Activated T-helper 1 cell treated with anti-CD3 and anti-CD28 coated beads, Interleukin-12 subunit alpha, Interleukin-12 subunit beta, Interleukin-2, Interleukin-4 antibody, amounts not matched to agents 30 ng/mL and 10 ng/mL and 1 ng/mL, durations not matched to agents 14 hours and 24 hours and 36 hours (primary cell): ENCODE results near the gene MYO19. TPM values are rescaled to one million over a fixed set of nuclear protein-coding genes. Genes with fewer than 3 reads are reported as not detected.
A peak's percentile ranks its signal among the peaks of the same experiment; 100 is the strongest.
"Not testable (repeated sequence)": the region's sequence is repeated elsewhere in the genome, so short reads cannot be mapped to it uniquely, and the experiment has no call there.

ENCODE experiments used
- DNase-seq: peaks from one replicate; pipeline ENCODE4 v3.0.0; 2021; ENCODE audit warnings: low spot score
- H3K27ac Mint-ChIP-seq: one replicate; pipeline ENCODE4 v1.8.0; 2021; ENCODE audit warnings: mild to moderate bottlenecking, mixed read lengths
- H3K27me3 Mint-ChIP-seq: one replicate; pipeline ENCODE4 v1.8.0; 2022; ENCODE audit warnings: mild to moderate bottlenecking, moderate library complexity, mixed read lengths; ENCODE audit not compliant: insufficient read depth
- H3K36me3 Mint-ChIP-seq: one replicate; pipeline ENCODE4 v1.8.0; 2021; ENCODE audit warnings: low read depth, mixed read lengths
- H3K4me1 Mint-ChIP-seq: one replicate; pipeline ENCODE4 v1.8.0; 2021; ENCODE audit warnings: low read depth, mixed read lengths
- H3K4me3 Mint-ChIP-seq: one replicate; pipeline ENCODE4 v1.8.0; 2021; ENCODE audit warnings: mild to moderate bottlenecking, moderate library complexity, mixed read lengths
- H3K9me3 Mint-ChIP-seq: one replicate; pipeline ENCODE4 v1.8.0; 2021; ENCODE audit warnings: mixed read lengths
- intact Hi-C: fragments of 100-400 bp; cut with micrococcal nuclease; formaldehyde crosslinking; loops from one replicate; pipeline ENCODE4 v1.15.1; 2024
- total RNA-seq: library from RNA; stranded (reverse); gene quantifications from 2 replicates; pipeline ENCODE4 v1.2.3, GENCODE V29; 2022

Gene MYO19
- total RNA-seq, 1 donor from 2014 or later, result 159 TPM

- Mint-ChIP-seq H3K4me3 (peak overlapping the region; percentile 100), H3K4me1 (peaks cover 47% of the 10 kb centered on the region), H3K27ac (no peak overlapping the region), H3K36me3 (peaks cover 13% of the 10 kb centered on the region), H3K9me3 (no peaks in the 10 kb centered on the region), H3K27me3 (peaks cover 20% of the 10 kb centered on the region)
- intact Hi-C loops, result loop anchor here (5.0 kb wide), 1 partner anchor 678 kb away; the partner anchor contains the start of gene TAF15
- DNase-seq, result no peak
Observed at GRCh38 chr17:36485027-36485426, 49.6 kb downstream of the MYO19 start.

- H3K27ac Mint-ChIP-seq, DNase-seq, H3K4me3 Mint-ChIP-seq, H3K36me3 Mint-ChIP-seq, H3K9me3 Mint-ChIP-seq, intact Hi-C loops: not testable (repeated sequence)
- H3K4me1 Mint-ChIP-seq, result peaks cover 39% of the 10 kb centered on the region
- peaks cover 23% of the 10 kb centered on the region for H3K27me3 Mint-ChIP-seq
Observed at GRCh38 chr17:36484021-36484420, 50.6 kb downstream of the MYO19 start.

DNA sequence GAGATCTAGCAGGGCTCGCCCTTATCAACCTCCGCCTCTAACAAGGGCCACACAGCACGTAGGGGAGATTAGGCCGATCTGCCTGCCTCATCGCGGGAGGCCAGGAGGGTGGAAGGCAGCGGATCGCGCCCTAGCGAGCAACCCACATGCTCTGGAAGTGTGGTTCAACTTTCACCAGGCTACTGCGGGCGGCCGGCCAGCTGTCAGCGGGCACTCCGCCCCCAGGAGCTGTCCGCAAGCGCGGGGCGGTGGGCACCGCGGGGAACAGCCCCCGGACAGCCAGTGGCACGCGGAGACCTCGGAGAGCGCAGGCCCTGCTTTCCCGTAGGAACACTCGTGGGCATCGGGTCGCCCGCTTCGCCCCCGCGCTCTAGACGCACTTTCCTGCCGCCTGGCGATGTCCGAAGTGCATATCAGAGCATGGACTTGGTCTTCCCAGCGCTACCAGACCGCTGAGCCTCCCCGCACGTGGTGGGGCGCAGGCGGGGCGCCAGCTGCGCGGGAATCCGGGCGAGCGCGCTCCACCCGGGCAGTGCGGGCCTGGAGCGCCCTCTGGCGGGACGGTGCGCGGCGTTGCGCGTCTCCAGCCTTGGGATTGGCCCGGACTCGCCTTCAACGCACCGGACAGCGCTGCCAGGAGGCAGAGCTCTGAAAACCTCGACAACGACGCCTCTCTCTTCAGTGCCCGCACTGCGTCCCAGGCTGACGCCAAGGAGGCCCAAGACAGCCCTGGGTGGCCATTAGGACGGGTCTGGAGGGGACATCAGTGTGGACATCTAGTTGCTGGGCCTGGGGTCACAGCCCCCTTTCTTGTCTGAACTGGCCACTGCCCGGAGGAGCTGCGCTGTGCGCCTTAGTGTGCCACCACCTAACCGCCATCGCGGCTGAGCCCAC lies 51.8 kb downstream of the MYO19 start:
- DNase-seq, result peak; percentile 74
- Mint-ChIP-seq H3K36me3 (peaks cover 3% of the 10 kb centered on the region), H3K27ac (peak overlapping the region; percentile 55), H3K27me3 (peaks cover 28% of the 10 kb centered on the region), H3K4me3 (peak overlapping the region; percentile 51), H3K4me1 (peaks cover 34% of the 10 kb centered on the region), H3K9me3 (no peaks in the 10 kb centered on the region)
- intact Hi-C loops, result loop anchor here (1.0 kb wide), 1 partner anchor 514 kb away; no protein-coding TSS in a partner anchor

DNA sequence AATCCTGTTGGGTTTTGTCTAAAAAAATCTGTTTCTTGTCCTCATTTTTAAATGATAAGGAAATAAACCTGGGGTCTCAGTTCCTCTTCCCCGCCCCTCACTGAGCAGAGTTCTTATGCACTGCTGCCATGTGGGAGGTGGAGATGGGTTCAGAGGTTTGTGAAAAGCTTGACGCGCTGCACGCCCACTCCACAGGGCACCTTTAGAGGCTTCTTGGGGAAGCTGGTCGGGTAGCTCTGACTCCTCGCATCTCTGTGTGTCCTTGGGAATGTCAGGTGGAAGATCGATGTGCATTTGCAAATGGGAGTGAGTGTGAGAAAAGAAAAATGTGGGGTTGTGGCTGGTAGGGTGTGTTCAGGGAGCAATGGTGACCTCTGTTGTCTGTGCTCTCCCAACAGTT lies 52.8 kb downstream of the MYO19 start:
- H3K27ac Mint-ChIP-seq, result no peak overlapping the region
- no peaks in the 10 kb centered on the region for H3K9me3 Mint-ChIP-seq
- no peak for DNase-seq
- intact Hi-C loops, result no loop called here
- H3K4me1 Mint-ChIP-seq, result peaks cover 30% of the 10 kb centered on the region
- peaks cover 3% of the 10 kb centered on the region for H3K36me3 Mint-ChIP-seq
- H3K4me3 Mint-ChIP-seq, result no peak overlapping the region
- H3K27me3 Mint-ChIP-seq, result peaks cover 37% of the 10 kb centered on the region

DNA sequence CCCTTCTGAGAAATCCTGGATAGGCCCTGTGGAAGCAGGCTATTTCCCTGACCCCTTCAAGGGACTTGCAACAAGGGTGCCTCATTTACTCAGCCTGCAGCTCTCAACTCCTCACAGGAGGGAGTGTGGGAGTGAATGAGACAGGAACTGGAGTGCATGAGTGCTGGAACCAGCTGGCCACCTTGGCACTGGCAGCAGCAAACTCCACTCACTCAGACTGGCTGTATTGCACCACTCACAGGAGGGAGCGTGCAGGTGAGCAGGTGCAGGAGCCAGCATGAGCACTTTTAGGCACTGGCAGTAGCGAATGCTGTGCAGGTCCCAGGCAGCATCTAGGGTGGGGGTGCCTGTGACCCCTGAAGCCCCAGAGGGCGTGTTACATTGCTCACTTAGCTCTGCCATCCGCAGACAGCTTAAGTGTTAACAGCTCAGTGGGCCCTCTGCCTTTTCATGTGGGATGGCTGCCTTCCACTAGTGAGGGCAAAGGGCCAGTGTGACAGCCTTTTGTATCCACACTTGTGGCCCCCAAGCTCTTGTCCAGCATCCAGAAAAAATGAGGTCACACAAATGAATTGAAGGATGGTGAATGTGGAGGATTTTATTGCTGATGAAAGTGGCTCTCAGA lies 59.2 kb downstream of the MYO19 start:
- Mint-ChIP-seq H3K27me3 (peaks cover 34% of the 10 kb centered on the region), H3K4me1 (no peaks in the 10 kb centered on the region), H3K36me3 (no peaks in the 10 kb centered on the region), H3K4me3 (no peak overlapping the region), H3K9me3 (no peaks in the 10 kb centered on the region), H3K27ac (no peak overlapping the region)
- no peak for DNase-seq
- intact Hi-C loops, result no loop called here

DNA sequence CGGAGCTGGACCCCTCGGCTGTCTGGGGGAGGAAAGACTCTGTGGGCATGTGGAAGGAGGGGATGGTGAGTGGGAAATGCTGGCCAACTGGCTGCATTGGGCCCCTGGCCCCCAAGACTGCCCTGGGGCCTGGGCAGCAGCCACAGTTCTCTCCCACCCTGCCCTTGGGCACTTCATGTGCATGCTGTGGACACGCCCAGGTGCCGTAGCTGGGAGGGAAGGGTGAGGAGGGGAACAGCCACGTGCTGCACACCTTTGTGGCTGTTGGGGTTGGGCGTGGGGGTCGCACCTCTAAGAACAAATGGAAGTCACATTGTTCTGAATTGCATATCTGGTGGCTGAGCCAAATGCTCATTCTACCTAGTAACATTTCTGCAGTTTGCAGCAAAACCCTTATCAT lies 60.1 kb downstream of the MYO19 start:
- H3K36me3 Mint-ChIP-seq, result no peaks in the 10 kb centered on the region
- intact Hi-C loops, result no loop called here
- H3K4me1 Mint-ChIP-seq, result no peaks in the 10 kb centered on the region
- no peak for DNase-seq
- H3K4me3 Mint-ChIP-seq, result no peak overlapping the region
- no peak overlapping the region for H3K27ac Mint-ChIP-seq
- H3K27me3 Mint-ChIP-seq, result peaks cover 32% of the 10 kb centered on the region
- H3K9me3 Mint-ChIP-seq, result no peaks in the 10 kb centered on the region

GRCh38 chr17:36470499-36470898 lies 64.2 kb downstream of the MYO19 start:
- Mint-ChIP-seq H3K4me1 (no peaks in the 10 kb centered on the region), H3K9me3 (no peaks in the 10 kb centered on the region), H3K4me3 (no peak overlapping the region), H3K36me3 (no peaks in the 10 kb centered on the region), H3K27ac (no peak overlapping the region), H3K27me3 (peaks cover 19% of the 10 kb centered on the region)
- DNase-seq, result no peak
- intact Hi-C loops, result no loop called here

GRCh38 chr17:36469733-36470132 lies 64.9 kb downstream of the MYO19 start:
- DNase-seq, result no peak
- H3K9me3 Mint-ChIP-seq, result no peaks in the 10 kb centered on the region
- H3K27ac Mint-ChIP-seq, result no peak overlapping the region
- H3K4me1 Mint-ChIP-seq, result no peaks in the 10 kb centered on the region
- H3K27me3 Mint-ChIP-seq, result peaks cover 23% of the 10 kb centered on the region
- no peaks in the 10 kb centered on the region for H3K36me3 Mint-ChIP-seq
- intact Hi-C loops, result no loop called here
- no peak overlapping the region for H3K4me3 Mint-ChIP-seq

GRCh38 chr17:36468903-36469635 lies 65.6 kb downstream of the MYO19 start:
- no peak for DNase-seq
- H3K4me3 Mint-ChIP-seq, result no peak overlapping the region
- no peak overlapping the region for H3K27ac Mint-ChIP-seq
- no peaks in the 10 kb centered on the region for H3K4me1 Mint-ChIP-seq
- intact Hi-C loops, result no loop called here
- no peaks in the 10 kb centered on the region for H3K36me3 Mint-ChIP-seq
- H3K27me3 Mint-ChIP-seq, result peaks cover 23% of the 10 kb centered on the region
- H3K9me3 Mint-ChIP-seq, result no peaks in the 10 kb centered on the region

DNA sequence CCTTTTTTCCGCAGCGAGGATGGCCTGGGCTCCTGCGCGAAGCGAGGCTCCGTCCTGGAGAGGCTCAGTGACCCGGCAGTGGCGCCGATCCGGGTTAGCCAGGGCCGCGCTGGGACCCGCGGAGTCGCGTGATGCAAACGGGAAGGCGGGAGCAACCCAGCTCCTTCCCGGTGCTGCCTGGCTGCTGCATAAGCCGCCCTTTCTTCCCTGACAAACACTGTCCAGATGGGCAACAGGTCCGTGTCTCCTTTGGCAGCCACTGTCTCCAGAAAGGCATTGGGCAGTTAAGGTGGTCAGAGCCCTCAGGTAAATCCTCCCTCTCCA lies 69.9 kb downstream of the MYO19 start:
- intact Hi-C loops, result loop anchor here (1.0 kb wide), 1 partner anchor 22 kb away; the partner anchor contains the start of gene ZNHIT3
- Mint-ChIP-seq H3K27ac (no peak overlapping the region), H3K36me3 (no peaks in the 10 kb centered on the region), H3K4me1 (no peaks in the 10 kb centered on the region), H3K27me3 (peaks cover 28% of the 10 kb centered on the region), H3K4me3 (no peak overlapping the region), H3K9me3 (no peaks in the 10 kb centered on the region)
- DNase-seq, result no peak

- Mint-ChIP-seq H3K4me3 (no peak overlapping the region), H3K36me3 (no peaks in the 10 kb centered on the region), H3K27ac (no peak overlapping the region), H3K27me3 (peaks cover 28% of the 10 kb centered on the region), H3K4me1 (no peaks in the 10 kb centered on the region), H3K9me3 (no peaks in the 10 kb centered on the region)
- DNase-seq, result peak; percentile 59
- intact Hi-C loops, result loop anchor here (1.0 kb wide), 1 partner anchor 22 kb away; the partner anchor contains the start of gene ZNHIT3
Observed at GRCh38 chr17:36463916-36464764, 70.5 kb downstream of the MYO19 start.

DNA sequence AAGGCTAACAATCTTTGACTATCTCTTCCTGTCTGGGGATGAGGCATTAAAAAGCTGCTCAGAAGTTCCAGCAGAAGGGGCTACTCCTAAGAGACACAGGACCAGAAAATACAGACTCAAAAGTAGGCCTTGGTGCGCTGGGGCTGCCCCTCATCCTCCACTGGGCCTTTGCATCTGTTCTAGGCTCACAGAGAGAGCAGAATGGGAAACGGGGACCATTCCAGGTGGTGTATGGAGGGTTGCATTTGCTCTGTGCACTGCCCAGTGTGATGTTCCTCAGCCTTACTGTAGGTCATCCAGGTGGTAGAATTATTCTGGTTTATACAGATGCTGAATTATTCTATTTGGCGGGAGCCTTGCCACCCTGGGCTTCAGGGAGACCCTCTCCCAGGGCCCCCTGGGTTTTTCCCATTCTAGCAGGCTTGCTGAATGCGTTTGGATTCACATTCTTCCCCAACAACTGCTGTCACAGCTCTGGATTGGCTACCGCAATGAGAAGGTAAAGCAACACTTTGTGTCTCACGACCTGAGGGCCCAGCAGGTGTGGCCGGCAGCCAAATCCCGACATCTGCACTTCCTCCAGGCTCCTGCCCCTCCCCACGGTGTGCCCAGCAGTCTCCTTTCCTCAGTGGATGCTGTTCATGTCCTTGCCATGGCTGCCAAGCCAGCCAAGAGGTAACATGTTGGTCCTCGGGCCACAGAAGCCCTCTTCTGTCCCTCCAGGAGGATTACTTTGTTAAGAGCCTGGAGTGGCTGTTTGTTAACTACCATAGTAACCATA lies 73.1 kb downstream of the MYO19 start:
- Mint-ChIP-seq H3K4me3 (no peak overlapping the region), H3K9me3 (no peaks in the 10 kb centered on the region), H3K27me3 (peaks cover 22% of the 10 kb centered on the region), H3K4me1 (no peaks in the 10 kb centered on the region), H3K27ac (no peak overlapping the region), H3K36me3 (no peaks in the 10 kb centered on the region)
- DNase-seq, result no peak
- intact Hi-C loops, result no loop called here
